Mammary epithelial cell (primary cell): ENCODE data around the gene NME7.

ENCODE experiments used
- CTCF ChIP-seq, 2 donors: IDR thresholded peaks in 1 of 2; conservative IDR thresholded peaks in 1 of 2; 2 replicates each; pipeline ENCODE4 v1.5.1; 2011 to 2012; ENCODE audit warnings: inconsistent platforms in 2 of 2, low read length in 2 of 2, mild to moderate bottlenecking in 2 of 2, control low read depth in 1 of 2, low read depth in 1 of 2; ENCODE audit not compliant: insufficient read depth in 1 of 2; ENCODE audit errors: extremely low read depth in 1 of 2
- EZH2 ChIP-seq: IDR thresholded peaks from 2 replicates; pipeline ENCODE4 v1.6.1; 2012; ENCODE audit warnings: low read length, inconsistent platforms, borderline replicate concordance

- TF ChIP-seq CTCF (conservative IDR thresholded peaks at IDR 0.05 in 1 of 2, IDR thresholded peaks at IDR 0.05 in 1 of 2; ENCODE audit: extremely low read depth in 1 of 2, insufficient read depth in 1 of 2, low read depth in 1 of 2, low read length in 2 of 2) (no peak), EZH2 (no peak)
Observed at GRCh38 chr1:169383449-169383848, 15.9 kb upstream of the NME7 start.
